ENCODE data around the gene ENO1. TPM values are rescaled to one million over a fixed set of nuclear protein-coding genes. Genes with fewer than 3 reads are reported as not detected.

The ENO1 gene
- total RNA-seq, 1 experiment from 2014 or later, result 2,334 TPM

GRCh38 chr1:8822373-8823294 lies 55.9 kb downstream of the ENO1 start:
- Histone ChIP-seq H3K79me2 (ENCODE audit: insufficient read depth, low read length) (no peaks in the 10 kb centered on the region), H3K4me3 (replicated peaks in 1 of 2; ENCODE audit: low read depth in 1 of 2, low read length in 2 of 2) (no peak overlapping the region), H3K4me1 (ENCODE audit: control insufficient read depth in 1 of 2, insufficient read depth in 2 of 2, low read length in 2 of 2) (peaks cover 25 to 40% of the 10 kb centered on the region in 2 experiments), H3K4me2 (ENCODE audit: low read length) (peak overlapping the region; percentile 48), H3K9me2 (ENCODE audit: insufficient read depth) (no peaks in the 10 kb centered on the region), H3K36me3 (ENCODE audit: control insufficient read depth in 1 of 2, insufficient read depth in 2 of 2, low read length in 2 of 2) (no peaks in the 10 kb centered on the region), H2AFZ (ENCODE audit: low read depth, low read length, poor library complexity, severe bottlenecking) (peak overlapping the region; percentile 67), H3K27me3 (ENCODE audit: insufficient read depth, low read length) (no peaks in the 10 kb centered on the region), H3K9ac (ENCODE audit: low read length) (no peak overlapping the region), H3K27ac (ENCODE audit: low read depth, low read length) (peak overlapping the region; percentile 22; the same call in 1 of the 2 replicates), H4K20me1 (ENCODE audit: insufficient read depth) (no peaks in the 10 kb centered on the region), H3K9me3 (ENCODE audit: control insufficient read depth in 1 of 2, insufficient read depth in 1 of 2, low read depth in 1 of 2, low read length in 2 of 2) (no peaks in the 10 kb centered on the region)
- ChIA-PET POLR2A (no interaction called here), RAD21 (ENCODE audit: low non-redundant PET in 1 of 2, low total read pairs in 2 of 2, uncharacterized antibody in 2 of 2, unreplicated experiment in 2 of 2) (no interaction called here), CTCF (interaction anchor here (3.6 kb wide), 1 partner anchor 27 kb away, joined by 22 read pairs; no protein-coding TSS in a partner anchor)
- DNase-seq (ENCODE audit: low read depth, low spot score) (peak; percentile 37), ATAC-seq (peak; percentile 21; the same call in 1 of the 2 replicates)
- BruUV-seq (replicated peaks), result no TSS peak
- intact Hi-C loops (cut with micrococcal nuclease), result no loop called here
- TF ChIP-seq CBX3 (IDR thresholded peaks at IDR 0.05; ENCODE audit: low read depth), result no peak
- peak; percentile 22; the same call in 1 of the 2 replicates for TF ChIP-seq POLR2AphosphoS5 (IDR thresholded peaks at IDR 0.05; ENCODE audit: low read depth, low read length)
- TF ChIP-seq CEBPB (IDR thresholded peaks at IDR 0.05; ENCODE audit: low read depth), result peak; percentile 49; the same call in 1 of the 2 replicates
- TF ChIP-seq RAD21 (IDR thresholded peaks at IDR 0.05; ENCODE audit: low read depth), result no peak
- TF ChIP-seq, protein P1, sequence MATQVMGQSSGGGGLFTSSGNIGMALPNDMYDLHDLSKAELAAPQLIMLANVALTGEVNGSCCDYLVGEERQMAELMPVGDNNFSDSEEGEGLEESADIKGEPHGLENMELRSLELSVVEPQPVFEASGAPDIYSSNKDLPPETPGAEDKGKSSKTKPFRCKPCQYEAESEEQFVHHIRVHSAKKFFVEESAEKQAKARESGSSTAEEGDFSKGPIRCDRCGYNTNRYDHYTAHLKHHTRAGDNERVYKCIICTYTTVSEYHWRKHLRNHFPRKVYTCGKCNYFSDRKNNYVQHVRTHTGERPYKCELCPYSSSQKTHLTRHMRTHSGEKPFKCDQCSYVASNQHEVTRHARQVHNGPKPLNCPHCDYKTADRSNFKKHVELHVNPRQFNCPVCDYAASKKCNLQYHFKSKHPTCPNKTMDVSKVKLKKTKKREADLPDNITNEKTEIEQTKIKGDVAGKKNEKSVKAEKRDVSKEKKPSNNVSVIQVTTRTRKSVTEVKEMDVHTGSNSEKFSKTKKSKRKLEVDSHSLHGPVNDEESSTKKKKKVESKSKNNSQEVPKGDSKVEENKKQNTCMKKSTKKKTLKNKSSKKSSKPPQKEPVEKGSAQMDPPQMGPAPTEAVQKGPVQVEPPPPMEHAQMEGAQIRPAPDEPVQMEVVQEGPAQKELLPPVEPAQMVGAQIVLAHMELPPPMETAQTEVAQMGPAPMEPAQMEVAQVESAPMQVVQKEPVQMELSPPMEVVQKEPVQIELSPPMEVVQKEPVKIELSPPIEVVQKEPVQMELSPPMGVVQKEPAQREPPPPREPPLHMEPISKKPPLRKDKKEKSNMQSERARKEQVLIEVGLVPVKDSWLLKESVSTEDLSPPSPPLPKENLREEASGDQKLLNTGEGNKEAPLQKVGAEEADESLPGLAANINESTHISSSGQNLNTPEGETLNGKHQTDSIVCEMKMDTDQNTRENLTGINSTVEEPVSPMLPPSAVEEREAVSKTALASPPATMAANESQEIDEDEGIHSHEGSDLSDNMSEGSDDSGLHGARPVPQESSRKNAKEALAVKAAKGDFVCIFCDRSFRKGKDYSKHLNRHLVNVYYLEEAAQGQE (IDR thresholded peaks at IDR 0.05; ENCODE audit: low read depth), result no peak
- TF ChIP-seq YY1 (IDR thresholded peaks at IDR 0.05; ENCODE audit: extremely low read depth, insufficient replicate concordance, low read depth, low read length), result peak; percentile 18
- no peak for TF ChIP-seq ZNF274 (IDR thresholded peaks at IDR 0.05; ENCODE audit: low read depth, low read length)
- TF ChIP-seq SRF (IDR thresholded peaks at IDR 0.05; ENCODE audit: low read depth), result no peak
- TF ChIP-seq JUND (IDR thresholded peaks at IDR 0.05), result no peak
- TF ChIP-seq, protein P2, sequence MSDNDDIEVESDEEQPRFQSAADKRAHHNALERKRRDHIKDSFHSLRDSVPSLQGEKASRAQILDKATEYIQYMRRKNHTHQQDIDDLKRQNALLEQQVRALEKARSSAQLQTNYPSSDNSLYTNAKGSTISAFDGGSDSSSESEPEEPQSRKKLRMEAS (IDR thresholded peaks at IDR 0.05), result peak; percentile 27; the same call in 1 of the 2 replicates
- peak; percentile 37; the same call in 1 of the 2 replicates for TF ChIP-seq SP1 (IDR thresholded peaks at IDR 0.05; ENCODE audit: low read depth)

Measured in HCT116 (cell line).